Measurements from ENCODE around the gene SESN3.
"Not testable (repeated sequence)": the region's sequence is repeated elsewhere in the genome, so short reads cannot be mapped to it uniquely, and the experiment has no call there.

The SESN3 gene

DNA sequence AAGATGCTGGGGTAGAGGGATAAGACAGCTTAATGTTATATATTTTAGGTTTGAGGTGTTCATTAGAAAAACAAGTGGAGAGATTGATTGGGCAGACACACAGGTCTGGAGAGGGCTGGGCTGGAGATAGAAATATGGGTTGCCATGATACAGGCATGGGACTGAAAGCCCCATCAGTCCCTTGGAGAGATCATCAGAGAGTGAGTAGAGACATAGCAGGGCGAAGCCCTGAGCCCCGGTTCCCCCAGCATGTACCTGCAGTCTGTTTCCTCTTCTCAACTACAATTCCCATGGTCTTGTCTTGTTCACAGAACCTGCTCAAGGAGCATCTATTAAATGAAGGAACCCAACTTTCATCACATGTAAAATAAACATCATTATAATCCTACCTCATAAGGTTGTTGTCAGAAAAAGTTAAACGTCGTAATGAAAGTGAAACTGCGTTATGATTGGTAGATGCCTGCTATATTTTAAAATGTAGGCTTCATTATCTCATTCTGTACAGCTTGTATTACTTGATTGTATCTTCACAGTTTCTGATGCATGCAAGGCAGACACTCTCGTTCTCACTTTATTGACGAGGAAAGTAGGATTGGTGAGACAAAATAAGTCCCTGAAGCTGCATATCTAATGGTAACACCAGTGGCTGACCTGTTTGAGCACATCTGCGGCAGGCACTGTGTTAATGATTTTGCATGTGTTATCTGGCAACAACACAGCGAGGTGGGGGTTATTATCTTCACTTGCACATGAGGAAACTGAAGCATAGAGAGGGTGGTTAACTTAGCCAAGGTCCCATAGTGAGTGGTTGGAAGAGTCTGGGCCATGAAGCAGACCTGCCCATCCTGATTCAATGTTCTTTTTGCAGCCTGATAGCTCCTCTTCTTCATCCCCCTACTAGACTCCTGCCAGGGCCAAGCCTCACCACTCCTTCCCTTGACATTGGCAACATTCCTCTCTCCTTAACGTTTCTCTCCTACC, 77.8 kb downstream of the SESN3 start:
- no peak for DNase-seq (ENCODE audit: low read depth in 2 of 2)

DNA sequence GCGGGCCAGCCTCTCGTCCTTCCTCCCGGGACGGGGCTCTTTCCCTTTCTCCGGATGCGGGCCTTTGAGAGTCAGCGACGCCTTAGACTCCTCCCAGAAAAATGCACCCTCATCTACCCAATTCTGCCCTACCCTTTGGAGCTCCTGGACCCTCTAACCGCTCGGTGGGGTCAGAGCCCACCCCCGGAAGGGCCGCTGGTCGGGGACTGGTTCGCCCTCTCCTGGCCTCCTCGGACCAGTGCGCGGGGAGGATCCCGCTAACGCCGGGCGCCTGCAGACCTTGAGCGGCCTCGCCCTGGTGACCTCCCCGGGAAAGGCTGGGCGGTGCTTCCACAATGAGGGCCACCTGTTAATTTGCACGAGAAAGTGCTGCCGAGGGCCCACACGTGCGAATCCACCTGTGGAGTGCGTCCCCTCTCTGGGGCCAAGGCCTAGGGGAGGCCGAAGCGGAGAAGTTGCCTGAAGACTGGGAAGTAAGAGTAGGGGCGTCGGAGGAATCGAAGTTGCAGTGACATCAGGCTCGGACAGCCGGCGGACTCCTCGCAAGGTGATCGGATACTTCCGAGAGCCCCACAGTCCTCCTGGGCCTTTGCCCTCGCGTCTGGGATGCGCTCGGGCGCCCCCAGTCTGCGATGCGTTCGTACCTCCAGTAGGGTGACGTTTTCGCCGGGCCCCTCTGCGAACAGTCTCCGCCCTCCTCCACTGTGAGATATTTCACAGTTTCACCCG, 79.9 kb downstream of the SESN3 start:
- peak; percentile 77 to 87 for DNase-seq (ENCODE audit: low read depth in 2 of 2)

DNA sequence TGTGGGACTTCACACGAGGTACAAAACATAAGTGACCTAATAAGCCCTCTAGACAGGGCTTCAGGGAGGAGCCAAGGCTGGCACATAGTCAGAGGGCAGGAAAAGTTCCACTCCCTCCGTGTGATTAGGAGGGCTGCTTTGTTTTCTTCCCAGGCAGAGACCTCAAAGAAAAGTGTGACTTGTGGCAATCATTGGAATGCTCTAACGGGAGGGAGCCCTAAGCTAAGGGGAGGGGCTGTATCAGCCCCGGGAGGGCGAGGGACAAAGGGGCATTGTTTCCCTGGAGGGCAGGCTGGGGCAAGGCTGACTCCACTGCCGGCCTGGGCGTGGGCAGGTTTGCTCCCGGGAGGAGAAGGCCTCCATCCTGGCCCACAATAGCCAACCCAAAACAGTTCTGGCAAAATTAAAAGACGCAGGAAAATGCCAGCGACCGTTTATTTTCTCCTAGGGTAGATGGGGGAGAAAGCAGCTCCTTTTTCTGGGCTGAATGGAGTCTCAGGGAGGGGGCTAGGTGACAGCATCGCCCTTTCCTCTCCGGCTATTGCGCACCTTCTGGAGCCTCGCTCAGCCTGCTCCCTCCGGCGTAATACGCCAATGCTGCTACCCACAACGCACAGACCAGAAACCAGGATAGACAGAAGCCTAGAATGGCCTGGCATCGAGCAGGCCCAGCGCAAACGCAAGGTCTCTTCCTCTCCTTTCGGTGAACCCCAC, 81.2 kb downstream of the SESN3 start:
- no peak for DNase-seq (ENCODE audit: low read depth in 2 of 2)

DNA sequence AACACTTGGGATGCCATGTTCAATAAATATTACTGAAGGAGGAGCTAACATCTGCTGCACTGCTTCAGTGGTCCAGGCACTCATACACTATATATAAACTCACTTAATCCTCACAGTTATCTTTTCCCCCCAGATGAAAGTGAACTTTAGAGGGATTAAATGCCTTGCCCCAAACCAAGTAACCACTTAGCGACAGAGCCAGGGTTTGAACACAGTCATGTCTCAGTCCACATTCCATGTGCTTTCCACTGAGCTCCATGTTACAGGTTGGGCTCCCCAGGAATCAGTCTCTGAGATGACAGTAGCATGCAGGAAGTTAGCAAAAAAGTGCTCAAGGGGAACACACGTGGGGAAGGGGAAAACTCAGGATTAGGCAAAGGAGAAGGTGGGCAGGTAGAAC, 82.1 kb downstream of the SESN3 start:
- DNase-seq (ENCODE audit: low read depth in 2 of 2), result no peak

DNA sequence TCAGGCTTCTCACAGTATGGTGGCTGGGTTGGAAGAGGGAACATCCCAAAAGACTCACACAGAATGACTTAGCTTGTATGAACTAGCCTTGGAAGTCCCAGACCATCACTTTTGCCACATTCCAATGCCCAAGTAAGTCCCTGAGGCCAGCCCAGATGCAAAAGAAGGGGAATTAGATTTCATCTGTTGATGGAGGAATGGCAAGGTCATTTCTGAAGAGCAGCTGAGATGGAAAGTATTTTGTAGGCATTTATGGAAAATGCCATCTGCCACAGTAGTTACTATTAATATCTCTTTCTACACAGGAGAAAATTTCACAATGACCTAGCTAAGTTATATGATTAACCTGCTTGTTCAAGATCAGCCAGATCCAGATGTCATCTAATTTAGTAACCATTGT, 82.6 kb downstream of the SESN3 start:
- no peak for DNase-seq (ENCODE audit: low read depth in 2 of 2)

DNA sequence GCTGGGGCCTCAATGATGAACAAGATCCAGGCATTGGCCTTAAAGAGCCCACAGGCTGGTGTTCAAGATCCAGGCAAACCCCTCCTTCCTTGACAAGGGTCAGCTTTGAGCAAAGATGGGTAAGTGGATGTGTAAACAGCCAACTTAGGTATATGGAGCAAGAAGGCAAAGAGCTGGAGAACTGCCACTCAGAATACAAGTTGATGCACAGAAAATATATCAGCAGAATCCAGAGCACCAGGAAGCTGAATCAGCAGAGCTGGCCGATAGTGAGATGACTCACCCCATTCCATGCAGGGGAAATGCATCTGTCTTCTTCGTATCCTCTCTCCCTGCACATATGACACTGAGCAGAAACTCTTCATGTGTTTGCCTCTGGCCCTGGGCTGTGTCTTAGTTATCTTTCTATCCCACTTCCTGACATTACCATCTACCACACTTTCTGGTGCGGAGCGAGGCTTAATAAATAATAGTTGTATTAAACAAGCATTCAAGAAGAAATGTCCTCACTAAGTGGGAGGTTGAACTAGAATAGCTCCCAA, 83.6 kb downstream of the SESN3 start:
- DNase-seq (ENCODE audit: low read depth in 2 of 2), result no peak

DNA sequence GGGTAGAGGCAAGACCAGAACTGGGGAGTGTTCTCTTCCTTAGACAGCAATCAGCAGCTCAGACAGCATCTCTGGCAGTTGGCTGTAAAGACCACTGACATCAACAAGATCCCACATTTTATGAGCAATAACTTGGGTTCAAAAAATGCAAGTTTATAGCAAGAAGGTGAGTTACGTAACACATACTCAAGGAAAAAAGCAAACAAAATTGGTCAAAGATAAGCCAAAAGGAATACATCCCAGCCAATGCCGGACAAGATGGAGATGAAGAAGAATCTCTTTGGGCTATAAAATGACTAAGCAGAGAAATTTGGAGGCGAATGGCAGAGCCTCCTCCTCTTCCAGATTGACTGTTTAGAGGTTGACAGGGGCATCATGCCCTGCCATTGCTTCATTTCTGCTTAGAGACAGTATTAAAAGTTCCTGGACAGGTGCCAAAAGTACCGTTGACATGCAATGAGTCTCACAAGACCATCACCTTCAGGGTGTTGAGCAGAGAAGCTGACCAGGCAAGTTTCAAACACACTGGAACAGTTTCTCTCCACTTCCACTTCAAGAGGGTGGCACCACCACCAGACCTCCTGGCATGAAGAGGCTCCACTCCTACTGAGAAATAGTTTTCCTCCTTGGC, 85.5 kb downstream of the SESN3 start:
- no peak for DNase-seq (ENCODE audit: low read depth in 2 of 2)

DNA sequence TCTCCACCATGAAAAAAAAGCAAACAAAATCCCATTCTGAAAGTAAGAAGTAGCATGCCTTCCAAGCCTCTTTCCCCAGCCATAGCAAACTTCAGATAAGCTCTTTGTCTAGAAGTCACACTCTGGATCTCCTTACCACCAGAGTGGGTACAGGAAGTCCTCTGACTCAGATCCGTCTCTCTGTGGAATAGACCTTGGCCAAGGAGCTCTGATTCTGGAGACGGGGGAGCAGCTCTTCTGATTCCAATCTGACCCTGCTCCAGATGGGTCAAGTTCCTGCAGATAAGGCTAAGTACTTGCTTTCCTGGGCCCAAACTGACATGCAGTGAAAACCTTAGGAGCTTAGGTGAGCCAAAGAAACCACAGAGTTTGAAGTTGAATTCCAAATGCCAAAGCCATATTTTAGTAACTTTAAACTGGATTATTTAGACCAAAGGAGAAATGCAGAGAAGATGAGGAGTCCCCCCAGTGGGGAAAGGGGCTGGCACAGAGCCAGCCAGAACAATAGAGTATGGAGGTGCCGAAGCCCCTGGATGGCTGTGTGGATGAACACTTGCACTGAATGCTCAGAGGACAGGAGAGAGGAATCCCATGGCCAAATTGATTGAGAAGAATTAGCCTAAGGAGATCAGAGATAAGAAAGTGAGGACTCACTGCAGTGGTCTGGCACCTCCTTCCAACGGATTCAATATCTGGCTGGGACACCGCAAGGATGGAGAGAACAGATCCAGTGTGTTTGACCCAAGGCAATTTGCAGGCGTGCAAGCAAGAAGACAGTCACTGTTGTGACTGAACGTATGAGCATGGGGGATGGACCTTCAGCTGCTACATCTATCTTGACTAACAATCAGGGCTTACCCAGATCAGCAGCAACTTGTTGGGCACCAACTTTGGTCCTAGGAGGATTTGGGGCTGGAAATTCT, 86.4 kb downstream of the SESN3 start:
- no peak for DNase-seq (ENCODE audit: low read depth in 2 of 2)

DNA sequence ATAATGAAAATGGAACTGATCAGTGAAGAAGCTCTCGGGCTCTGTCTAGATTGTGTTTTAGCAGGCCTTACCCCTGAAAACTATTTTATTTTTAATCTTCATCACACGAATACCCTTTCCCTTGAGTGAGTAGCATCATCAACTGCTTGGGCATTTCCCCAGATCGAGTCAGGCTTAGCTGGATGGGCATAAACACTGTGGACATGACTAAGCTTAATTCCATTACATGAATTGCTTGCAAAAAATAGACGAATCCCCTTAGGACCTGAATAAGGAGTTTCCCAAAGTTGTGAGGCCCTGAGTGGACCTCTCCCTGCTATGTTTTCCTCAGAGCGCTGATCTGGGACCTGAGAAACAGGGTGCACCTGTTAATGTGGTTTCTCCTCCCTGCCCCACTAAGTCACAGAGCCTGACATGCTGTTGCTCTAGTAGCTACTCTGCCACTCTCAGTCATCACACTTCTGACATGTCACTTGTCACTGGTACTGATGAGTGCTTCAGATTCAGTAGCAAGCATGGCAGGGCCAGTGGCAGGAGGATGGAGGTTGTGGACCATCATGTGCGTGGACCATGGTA, 87.8 kb downstream of the SESN3 start:
- DNase-seq (ENCODE audit: low read depth in 2 of 2), result no peak

DNA sequence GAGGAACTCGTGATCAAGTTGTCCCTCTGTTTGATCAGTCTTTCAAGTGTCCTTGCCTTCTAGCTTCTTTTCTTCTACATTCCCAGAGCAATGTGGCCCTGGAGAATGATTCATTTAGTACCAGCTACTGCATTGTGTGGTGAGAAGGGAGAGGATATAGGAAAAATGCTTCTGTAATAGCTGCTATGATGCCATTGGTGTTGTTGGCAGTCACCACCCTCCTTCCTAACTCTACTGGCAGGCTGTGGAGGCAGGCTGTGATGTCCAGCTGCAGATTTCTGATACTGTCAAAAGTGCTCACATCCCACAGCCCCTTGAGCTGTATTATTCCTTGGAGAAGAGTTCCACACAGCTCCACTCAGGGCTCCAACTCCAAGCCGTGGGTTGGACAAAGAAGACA, 88.6 kb downstream of the SESN3 start:
- no peak for DNase-seq (ENCODE audit: low read depth in 2 of 2)

DNA sequence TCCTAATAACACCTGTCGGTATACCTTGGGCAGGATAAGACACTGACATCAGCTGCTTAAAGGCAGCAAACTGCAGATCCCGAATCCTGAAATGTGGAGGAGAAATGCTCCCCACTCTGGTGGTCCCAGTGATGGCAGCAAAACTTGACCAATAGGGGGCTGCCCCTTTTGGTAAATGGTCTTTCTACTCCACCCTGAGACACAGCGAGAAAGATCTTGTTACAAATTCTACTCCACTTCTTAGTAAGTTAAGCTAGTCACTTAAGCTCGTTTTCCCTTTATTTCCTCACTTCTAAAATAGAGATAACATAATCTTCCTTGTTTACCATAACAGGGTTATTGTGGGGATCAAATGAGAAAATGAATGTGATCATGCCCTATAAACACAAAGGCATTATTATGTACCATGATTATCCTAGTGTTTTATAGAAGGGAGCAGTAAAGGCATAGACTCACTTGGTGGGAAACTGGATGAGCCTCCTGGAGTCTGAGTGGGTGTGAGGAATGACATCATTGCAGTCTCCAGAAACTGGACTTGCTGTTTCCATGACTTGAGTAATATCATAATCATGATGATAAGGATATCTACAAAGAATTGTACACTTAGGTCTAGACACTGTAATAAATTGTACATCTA, 90.5 kb downstream of the SESN3 start:
- no peak for DNase-seq (ENCODE audit: low read depth in 2 of 2)

DNA sequence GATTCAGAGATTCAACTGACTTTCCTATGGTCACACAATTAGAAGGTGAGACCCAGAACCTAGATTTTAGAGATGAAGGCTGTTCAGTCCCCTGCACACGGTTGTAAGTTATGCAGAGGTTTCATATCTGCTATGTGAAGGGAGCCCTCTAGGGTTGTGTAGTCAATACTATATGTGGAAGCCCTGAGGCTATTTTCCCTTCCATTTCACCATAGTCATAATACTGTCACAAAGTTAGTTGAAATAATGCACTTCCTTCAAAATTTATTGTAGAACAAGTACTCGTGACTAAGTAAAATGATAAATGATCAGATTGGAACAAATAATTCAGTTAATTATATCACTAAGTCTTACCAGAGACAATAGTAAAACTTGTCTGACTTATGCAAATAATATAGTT, 92.6 kb downstream of the SESN3 start:
- no peak for DNase-seq (ENCODE audit: low read depth in 2 of 2)

DNA sequence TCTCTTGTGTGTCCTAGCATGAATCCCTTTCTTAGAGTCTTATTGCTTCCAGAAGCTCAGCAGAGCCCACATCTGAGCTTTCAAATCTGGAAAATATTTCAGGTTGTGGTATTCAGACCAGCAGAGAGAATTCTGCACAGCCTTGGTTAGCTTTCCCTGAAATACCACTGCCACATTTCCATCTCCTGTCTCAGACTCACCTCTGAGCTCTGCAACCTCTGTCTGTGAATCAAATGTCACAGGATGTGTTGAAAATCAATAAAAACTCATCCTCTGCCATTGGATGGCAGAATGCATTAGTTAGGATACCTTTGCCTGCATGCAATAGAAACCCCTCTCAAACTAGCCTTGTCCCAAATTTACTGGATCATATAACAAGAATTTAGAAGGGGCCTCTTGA, 93.7 kb downstream of the SESN3 start:
- DNase-seq (ENCODE audit: low read depth in 2 of 2), result no peak

DNA sequence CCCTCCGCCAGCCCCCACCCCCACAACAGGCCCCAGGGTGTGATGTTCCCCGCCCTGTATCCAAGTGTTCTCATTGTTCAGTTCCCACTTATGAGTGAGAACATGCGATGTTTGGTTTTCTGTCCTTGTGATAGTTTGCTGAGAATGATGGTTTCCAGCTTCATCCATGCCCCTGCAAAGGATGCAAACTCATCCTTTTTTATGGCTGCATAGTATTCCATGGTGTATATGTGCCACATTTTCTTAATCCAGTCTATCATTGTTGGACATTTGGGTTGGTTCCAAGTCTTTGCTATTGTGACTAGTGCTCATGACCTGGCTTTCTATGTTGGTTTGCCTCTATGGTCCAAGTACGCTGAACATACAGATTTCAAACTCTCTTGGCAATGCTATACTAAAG, 94.3 kb downstream of the SESN3 start:
- DNase-seq (ENCODE audit: low read depth in 2 of 2), result not testable (repeated sequence)

DNA sequence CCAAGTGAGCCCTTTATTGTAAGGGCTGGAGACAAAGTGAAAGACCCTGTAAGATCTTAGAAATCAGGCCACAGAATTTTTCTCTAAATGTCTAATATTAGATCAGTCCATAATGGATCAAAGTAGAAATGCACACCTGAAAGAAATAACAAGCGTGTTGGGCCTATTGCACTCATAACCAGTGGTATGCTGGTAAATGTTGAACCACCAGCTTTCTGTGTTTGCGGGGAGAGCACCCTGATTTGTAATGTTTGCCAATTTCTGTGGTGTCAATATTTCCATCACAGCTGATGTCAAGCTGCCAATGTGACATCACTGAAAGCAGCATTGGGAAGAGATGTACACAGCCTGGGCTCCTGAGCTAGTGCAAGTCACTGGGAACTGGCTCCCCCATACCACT, 95.1 kb downstream of the SESN3 start:
- DNase-seq (ENCODE audit: low read depth in 2 of 2), result no peak

DNA sequence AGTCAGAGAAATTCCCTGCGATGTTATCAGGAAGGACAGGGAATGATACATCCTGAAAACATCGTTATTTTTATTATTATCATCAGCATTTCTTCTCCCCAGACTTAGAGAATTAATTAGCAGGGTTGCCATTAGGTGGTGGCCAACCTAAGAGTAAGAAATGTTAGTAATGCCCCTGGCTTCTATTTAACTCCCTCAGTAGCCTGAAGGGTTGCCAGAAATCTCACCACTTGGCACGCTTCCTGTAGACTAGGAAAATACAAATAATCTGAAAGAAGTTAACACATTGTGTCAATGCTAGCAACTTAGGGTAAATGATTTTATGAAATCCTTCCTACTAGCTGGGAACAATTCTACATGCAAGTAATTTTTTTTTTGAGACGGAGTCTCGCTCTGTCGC, 95.8 kb downstream of the SESN3 start:
- no peak for DNase-seq (ENCODE audit: low read depth in 2 of 2)

DNA sequence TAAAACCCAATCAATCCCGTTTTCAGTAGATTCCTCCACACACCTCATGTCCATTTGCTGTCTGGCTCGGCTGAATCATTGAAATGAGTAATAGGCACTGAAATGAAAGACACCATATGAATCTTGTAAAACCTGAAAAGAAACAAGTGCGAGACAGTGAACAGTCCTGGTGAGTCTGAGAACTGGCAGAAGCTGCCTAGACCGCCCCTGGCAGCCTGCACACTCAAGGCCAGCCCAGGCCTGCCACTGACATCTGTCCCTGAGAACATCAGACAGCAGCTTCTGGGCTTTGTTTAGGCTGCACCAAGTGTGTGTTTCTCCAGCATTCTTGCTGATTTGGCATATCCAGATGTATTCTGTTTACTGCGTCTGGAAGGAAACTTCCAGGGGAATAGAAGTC, 96.5 kb downstream of the SESN3 start:
- no peak for DNase-seq (ENCODE audit: low read depth in 2 of 2)

DNA sequence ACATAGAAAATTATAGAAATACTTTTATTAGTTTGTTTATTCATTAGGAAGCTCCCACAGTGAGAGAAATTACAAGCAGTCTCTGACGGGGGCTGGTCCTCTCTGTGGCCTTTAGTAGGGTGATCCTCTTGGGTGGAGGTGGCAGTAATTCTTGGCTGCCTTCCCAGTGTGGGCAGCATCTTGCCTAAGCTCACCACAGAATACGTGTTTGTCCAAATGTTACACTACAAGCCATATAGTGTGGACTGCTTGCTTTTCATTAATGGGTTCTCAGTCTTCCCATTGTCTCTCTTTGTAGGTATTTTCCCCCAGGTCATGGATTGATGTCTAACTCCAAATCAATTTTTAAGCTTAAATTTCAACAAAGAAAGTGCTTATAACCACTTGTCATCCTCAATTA, 98.0 kb downstream of the SESN3 start:
- no peak for DNase-seq (ENCODE audit: low read depth in 2 of 2)

DNA sequence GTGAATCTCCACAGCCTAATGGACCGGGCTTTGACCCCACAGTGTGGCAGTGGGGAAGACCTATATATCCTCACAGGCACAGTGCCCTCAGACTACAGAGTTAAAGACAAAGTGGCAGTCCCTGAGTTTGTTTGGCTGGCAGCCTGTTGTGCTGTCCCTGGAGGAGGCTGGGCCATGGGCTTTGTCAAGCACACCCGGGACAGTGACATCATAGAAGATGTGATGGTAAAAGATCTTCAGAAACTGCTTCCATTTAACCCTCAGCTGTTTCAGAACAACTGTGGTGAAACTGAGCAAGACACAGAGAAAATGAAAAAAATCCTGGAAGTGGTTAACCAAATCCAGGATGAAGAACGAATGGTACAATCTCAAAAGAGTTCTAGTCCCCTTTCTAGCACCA, 102.4 kb downstream of the SESN3 start:
- DNase-seq (ENCODE audit: low read depth in 2 of 2), result no peak

DNA sequence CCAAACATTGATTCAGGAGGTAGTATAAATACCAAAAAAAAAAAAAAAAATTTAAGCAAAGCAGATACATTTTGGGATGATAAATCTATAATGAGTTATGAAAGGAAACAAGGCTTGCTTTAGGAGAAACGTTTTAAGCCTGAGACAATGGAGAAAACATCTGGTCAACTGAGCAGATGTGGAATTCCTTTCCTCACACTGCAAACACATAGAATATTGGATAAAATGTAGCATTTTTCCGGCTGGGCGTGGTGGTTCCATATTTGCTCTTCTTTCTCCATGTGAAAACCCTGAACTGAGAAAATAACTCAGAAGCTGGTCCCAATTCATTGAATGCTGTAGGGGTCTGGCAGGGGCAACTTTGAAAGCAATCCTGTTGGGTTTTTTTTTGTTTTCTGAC, 107.4 kb downstream of the SESN3 start:
- DNase-seq (ENCODE audit: low read depth in 2 of 2), result no peak
